Mesenteric fat pad (tissue), 1 donor: ENCODE data around the gene CYFIP2. TPM values are rescaled to one million over a fixed set of nuclear protein-coding genes. Genes with fewer than 3 reads are reported as not detected.

Source experiments
- DNase-seq: peaks from one replicate; pipeline ENCODE4 v3.0.0-alpha.2; 2020; ENCODE audit warnings: low spot score
- total RNA-seq: library from RNA; stranded (reverse); fragmentation: NEBNext Ultra II Directional; extraction: Animal tissue kit (Norgen Biotek cat#: 25700); gene quantifications from one replicate; pipeline ENCODE4 v1.2.1, GENCODE V29; 2021
- donor health status: DM: yes; HTN: yes; CAD: no.

Gene CYFIP2
- total RNA-seq, 1 donor from 2014 or later, result 7.3 TPM

GRCh38 chr5:157285310-157286035 is 19.6 kb downstream of the CYFIP2 start:
- no peak for DNase-seq

DNA sequence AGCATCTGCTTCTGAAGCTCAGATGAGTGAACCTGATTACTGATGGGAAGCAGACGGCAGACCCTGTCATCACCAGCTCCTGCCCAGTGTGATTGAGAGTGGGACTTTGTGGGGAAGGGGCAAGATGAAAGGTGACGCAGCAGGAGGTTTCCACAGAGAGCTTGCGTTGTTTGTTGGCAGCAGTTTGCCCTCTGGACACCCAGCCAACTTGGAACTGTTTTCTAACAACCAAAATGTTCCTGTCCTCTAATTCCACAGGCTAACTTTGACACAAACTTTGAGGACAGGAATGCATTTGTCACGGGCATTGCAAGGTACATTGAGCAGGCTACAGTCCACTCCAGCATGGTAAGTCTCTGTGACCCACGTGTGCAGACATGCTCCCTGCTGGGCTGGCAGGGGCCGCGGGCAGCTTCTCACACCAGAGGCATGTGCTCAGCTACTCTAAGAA is 20.9 kb downstream of the CYFIP2 start:
- DNase-seq, result no peak

DNA sequence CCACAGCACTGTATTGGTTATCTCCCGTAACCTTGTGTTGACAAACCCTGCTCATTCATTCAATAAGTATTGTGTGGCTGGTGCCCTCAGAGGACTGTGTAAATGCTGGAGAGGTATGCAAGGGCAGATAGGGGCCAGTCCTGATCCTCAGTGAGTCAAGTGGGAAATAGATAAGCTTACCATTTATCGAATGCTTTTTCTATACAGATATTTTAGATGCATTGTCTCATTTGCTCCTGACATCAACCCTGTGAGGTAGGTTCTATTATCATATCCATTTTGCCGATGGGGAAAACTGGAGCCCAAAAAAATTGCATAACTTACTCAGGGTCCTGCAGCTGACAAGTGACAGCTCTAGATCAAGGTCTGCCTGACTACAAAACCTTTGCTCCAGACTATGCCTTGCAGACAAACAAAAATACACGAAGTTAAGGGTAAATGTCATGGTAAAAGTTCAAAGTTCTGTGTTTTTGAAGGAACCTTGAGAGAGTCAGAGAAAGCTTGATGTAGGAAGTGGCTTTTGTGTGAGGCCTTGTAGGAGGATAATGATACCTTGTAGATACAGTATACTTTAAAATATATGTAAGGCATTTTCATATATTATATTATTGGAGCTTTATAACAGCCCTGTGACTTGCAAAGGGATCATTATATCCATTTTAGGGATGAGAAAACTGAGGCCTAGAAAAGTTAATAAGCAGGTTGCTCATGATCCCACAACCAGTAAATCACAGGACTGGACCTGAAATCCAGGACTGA is 22.7 kb downstream of the CYFIP2 start:
- no peak for DNase-seq

GRCh38 chr5:157289164-157289819 is 23.4 kb downstream of the CYFIP2 start:
- no peak for DNase-seq

GRCh38 chr5:157290156-157290980 is 24.4 kb downstream of the CYFIP2 start:
- no peak for DNase-seq

- DNase-seq, result no peak
These were observed 25.2 kb downstream of the CYFIP2 start for GRCh38 chr5:157290981-157291711.

GRCh38 chr5:157292599-157292998 is 26.7 kb downstream of the CYFIP2 start:
- no peak for DNase-seq

DNA sequence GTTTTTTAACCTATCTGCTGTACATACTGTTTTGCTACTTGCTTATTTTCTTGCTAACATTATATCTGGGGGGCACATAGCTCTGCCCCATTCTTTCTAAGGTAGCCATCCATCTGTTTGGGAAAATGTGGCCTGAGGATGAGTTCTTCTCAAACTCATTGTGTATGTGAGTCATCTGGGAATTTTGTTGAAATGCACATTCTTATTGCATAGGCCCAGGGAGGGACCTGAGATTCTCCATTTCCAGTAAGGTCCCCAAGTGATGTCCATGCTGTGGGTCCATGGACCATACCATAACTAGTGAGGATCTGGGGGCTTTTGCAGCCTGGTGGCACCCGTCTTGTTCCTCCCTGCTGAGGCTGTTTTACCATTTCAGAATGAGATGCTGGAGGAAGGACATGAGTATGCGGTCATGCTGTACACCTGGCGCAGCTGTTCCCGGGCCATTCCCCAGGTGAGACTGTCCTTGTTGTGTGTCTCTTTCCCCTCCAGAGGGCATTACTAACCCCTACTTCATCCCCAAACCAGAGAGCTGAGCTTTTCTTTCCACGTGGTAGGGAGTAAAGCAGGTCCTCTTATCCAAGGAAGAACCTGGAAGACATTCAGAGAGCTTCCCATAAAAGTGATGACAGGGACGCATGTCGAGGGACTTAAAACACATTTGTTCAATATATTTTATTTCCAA is 28.6 kb downstream of the CYFIP2 start:
- DNase-seq, result no peak

DNA sequence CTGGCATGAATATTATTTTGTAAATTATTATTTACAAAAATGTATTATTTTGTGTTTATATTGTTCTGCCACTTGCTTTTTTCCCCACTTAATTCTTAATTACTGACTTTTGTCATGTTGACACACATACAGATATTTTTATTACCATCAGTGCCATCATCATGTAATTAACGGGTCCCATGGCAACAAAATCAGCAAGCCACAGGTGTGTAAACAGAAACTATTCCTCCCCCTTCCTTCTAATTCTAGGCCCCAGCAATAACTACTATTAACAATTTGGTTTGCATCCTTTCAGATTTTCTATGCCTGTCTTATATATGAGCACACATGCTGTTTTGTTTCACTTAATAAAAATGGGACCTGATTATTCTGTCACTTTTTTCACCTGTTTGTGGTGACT is 29.3 kb downstream of the CYFIP2 start:
- DNase-seq, result no peak

DNA sequence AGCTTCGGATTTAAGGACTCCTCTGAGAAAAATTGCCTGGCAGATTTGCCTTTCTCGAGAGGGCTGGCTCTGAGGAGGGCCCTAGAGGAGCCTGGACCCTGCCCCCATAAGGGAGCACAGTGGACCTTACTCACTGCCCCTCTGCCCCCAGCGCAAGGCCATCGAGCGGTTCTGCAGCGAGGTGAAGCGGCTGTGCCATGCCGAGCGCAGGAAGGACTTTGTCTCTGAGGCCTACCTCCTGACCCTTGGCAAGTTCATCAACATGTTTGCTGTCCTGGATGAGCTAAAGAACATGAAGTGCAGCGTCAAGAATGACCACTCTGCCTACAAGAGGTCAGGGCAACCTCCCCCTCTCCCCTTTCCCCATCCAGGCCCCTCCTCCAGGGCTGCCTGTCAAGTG is 34.6 kb downstream of the CYFIP2 start:
- DNase-seq, result no peak

GRCh38 chr5:157301066-157301465 is 35.1 kb downstream of the CYFIP2 start:
- no peak for DNase-seq

DNA sequence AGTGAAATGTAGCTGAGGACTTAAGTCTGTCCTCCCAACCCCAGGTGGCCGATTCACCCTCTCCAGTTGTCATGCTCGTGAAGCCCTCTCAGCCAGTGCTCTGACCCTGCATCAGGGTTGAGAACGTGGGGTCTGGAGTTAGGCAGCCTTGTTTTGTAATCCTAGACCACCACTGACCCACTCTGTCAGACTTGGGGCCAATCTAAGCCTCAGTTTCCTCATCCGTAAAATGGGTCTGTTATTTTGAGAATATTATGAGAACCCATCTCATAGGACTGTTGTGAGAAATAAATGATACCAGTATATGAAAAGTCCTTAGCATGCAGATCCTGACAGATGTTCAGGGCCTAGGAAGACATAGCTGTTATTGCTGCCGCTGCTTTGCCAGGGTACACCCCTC is 37.1 kb downstream of the CYFIP2 start:
- DNase-seq, result no peak

GRCh38 chr5:157303667-157304327 is 37.9 kb downstream of the CYFIP2 start:
- no peak for DNase-seq

DNA sequence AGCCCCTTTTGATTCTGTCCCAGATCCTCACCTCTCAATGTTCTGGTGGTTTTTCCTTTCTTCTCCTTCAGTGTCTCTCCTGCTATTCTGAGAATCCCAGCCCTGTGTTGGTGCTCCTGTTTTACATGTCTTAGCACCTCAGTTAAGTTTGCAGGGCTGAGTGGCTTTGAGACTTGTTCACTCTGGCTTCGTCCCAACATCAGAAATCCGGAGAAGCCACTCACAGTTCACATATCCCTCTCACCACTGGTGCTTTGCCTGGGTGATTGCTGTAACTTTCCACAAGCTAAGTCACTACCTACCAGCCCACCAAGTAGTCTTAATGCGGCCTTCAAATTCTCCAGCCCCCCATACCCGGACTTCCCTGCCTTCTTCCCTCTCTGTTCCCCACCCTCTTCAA is 40.2 kb downstream of the CYFIP2 start:
- DNase-seq, result no peak

DNA sequence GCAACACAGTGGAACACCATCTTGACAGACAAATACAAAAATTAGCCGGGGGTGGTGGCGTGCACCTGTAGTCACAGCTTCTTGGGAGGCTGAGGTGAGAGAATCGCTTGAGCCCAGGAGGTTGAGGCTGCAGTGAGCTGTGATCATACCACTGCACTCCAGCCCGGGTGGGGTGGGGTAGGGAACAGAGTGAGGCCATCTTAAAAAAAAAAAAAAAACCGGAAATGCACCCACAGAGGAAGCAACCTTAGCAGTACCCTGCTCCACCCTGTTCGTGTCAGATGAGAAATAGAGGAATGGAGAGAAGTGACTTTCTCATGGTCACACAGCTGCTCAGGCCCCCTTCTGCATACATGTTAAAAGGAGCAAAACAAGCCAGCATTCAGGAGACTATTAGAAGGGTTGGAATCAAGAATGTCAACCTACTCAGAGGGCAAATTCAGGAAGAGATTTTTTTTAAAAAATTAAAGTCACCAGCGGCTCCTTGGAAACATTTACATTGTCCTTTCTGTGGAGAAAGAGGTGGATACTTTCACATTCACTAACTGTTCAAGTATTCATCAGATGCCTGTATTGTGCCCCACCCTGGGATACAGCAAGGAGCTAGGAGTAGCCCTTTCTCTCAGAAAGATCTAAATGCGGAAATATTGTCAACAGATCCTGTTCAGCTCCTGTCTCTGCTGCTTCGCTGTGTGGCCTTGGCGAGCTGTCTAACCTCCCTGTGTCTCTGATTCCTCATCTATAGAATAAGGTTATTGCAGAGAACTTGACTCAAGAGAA is 41.0 kb downstream of the CYFIP2 start:
- DNase-seq, result no peak

DNA sequence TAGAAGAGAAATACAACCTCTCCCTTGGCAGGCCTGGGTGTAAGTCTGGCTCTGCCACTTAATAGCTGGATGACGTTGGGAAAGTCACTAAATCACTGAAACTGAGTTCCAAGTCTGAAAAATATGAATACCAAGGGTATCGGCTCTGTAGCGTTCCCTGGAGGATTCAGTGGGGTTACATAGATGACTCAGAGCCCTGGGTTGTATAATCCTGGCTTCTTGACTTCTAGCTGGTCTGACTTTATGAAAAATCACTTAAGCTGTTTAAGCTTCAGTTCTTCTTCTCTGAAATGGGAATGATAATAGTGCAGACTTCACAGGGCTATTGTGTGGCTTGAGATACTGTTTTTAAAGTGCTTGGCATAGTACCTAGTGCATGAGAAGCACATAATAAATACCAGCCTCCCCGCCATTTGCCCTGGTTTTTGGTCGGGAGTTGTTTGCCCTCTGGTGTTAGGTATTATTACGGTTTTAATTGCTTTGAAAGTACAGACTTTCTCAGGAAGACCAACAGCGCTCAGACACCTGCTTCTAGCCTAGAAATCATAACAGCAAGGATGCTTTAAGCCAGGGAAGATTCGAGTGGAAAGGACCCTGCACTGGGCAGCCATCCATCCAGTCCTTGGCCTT is 43.0 kb downstream of the CYFIP2 start:
- no peak for DNase-seq

DNA sequence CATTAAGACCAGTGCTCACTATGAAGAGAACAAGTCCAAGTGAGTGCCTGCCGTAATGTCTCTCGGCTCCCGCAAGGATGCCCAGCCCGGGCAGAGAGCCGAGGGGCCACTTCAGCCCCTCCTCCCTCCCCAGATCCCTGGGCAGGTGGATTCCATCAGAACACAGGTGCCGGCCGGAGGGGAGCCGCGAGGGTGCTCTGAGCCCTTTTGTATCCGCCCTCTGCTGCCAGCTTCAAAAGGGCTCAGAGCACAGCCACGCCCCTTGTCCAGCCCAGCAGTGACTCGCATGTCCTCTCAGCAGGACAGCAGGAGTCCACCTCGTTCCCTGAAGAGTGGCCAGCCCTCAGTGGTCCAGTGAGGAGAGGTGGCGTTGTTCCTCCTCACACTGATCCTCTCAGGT is 43.9 kb downstream of the CYFIP2 start:
- no peak for DNase-seq

DNA sequence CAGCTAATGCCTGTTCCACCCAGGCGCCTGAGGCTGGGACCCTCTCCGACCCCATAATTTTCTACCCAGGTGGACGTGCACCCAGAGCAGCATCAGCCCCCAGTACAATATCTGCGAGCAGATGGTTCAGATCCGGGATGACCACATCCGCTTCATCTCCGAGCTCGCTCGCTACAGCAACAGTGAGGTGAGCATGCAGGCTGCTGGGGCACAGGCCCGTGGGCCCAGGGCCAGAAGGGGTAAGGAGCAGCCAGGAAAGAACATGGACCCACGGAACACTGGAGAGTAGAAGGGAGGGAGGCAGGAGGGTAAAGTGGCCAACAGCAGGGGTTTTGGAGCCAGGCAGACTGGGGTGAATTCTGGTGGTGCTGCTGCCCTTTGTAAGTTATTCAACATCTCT is 45.7 kb downstream of the CYFIP2 start:
- DNase-seq, result no peak
